Mammary epithelial cell (primary cell): ENCODE measurements around the gene TMEM131L.

Experiments
- EZH2 ChIP-seq: IDR thresholded peaks from 2 replicates; pipeline ENCODE4 v1.6.1; 2012; ENCODE audit warnings: low read length, inconsistent platforms, borderline replicate concordance
- TF ChIP-seq, protein P1 (sequence below), 2 donors: IDR thresholded peaks in 1 of 2; conservative IDR thresholded peaks in 1 of 2; 2 replicates each; pipeline ENCODE4 v1.5.1; 2011 to 2012; ENCODE audit warnings: inconsistent platforms in 2 of 2, low read length in 2 of 2, mild to moderate bottlenecking in 2 of 2, control low read depth in 1 of 2, low read depth in 1 of 2; ENCODE audit not compliant: insufficient read depth in 1 of 2; ENCODE audit errors: extremely low read depth in 1 of 2

DNA sequence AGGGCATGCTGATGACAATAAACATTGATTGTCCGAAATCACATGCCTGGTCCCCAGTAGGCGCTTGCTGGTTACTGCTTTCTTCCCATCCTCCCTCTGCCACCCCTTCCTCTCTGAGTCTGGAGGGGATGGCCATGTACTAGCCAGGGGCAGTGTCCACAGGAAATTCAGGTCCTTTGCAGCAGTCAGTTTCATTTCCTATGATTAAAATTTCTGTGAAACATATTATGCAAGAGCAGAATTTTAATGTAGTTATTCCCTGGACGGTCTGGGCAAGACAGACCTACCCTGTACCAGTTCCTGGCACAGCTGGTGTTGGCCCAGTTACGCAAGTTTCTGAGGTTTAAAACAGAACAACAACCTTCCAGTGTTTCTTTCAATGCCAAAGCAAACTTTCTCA lies 189.8 kb downstream of the TMEM131L start:
- TF ChIP-seq, protein P1, sequence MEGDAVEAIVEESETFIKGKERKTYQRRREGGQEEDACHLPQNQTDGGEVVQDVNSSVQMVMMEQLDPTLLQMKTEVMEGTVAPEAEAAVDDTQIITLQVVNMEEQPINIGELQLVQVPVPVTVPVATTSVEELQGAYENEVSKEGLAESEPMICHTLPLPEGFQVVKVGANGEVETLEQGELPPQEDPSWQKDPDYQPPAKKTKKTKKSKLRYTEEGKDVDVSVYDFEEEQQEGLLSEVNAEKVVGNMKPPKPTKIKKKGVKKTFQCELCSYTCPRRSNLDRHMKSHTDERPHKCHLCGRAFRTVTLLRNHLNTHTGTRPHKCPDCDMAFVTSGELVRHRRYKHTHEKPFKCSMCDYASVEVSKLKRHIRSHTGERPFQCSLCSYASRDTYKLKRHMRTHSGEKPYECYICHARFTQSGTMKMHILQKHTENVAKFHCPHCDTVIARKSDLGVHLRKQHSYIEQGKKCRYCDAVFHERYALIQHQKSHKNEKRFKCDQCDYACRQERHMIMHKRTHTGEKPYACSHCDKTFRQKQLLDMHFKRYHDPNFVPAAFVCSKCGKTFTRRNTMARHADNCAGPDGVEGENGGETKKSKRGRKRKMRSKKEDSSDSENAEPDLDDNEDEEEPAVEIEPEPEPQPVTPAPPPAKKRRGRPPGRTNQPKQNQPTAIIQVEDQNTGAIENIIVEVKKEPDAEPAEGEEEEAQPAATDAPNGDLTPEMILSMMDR (conservative IDR thresholded peaks at IDR 0.05 in 1 of 2, IDR thresholded peaks at IDR 0.05 in 1 of 2; ENCODE audit: extremely low read depth in 1 of 2, insufficient read depth in 1 of 2, low read depth in 1 of 2, low read length in 2 of 2), result no peak
- TF ChIP-seq EZH2, result no peak
